Measurements from ENCODE around the gene DNAH17. TPM values are rescaled to one million over a fixed set of nuclear protein-coding genes. Genes with fewer than 3 reads are reported as not detected.

The DNAH17 gene, protein sequence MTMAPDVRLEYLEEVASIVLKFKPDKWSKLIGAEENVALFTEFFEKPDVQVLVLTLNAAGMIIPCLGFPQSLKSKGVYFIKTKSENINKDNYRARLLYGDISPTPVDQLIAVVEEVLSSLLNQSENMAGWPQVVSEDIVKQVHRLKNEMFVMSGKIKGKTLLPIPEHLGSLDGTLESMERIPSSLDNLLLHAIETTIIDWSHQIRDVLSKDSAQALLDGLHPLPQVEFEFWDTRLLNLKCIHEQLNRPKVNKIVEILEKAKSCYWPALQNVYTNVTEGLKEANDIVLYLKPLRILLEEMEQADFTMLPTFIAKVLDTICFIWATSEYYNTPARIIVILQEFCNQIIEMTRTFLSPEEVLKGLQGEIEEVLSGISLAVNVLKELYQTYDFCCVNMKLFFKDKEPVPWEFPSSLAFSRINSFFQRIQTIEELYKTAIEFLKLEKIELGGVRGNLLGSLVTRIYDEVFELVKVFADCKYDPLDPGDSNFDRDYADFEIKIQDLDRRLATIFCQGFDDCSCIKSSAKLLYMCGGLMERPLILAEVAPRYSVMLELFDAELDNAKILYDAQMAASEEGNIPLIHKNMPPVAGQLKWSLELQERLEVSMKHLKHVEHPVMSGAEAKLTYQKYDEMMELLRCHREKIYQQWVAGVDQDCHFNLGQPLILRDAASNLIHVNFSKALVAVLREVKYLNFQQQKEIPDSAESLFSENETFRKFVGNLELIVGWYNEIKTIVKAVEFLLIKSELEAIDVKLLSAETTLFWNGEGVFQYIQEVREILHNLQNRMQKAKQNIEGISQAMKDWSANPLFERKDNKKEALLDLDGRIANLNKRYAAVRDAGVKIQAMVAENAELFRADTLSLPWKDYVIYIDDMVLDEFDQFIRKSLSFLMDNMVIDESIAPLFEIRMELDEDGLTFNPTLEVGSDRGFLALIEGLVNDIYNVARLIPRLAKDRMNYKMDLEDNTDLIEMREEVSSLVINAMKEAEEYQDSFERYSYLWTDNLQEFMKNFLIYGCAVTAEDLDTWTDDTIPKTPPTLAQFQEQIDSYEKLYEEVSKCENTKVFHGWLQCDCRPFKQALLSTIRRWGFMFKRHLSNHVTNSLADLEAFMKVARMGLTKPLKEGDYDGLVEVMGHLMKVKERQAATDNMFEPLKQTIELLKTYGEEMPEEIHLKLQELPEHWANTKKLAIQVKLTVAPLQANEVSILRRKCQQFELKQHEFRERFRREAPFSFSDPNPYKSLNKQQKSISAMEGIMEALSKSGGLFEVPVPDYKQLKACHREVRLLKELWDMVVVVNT (N-terminal part only)
- under 1 TPM in 1 of 2 donors, not detected in 1; 0.04 TPM for total RNA-seq

GRCh38 chr17:78577296-78577695, at the start of gene DNAH17:
Gene DNAH17 (minus strand): TSS chr17:78577396. CDS start chr17:78575057, 2,339 bp downstream.
- DNase-seq (ENCODE audit: low spot score), result no peak
- Histone ChIP-seq H3K9me3 (no peaks in the 10 kb centered on the region), H3K4me1 (no peaks in the 10 kb centered on the region), H3K27ac (no peak within 1 kb of the TSS), H3K4me3 (no peak within 1 kb of the TSS), H3K27me3 (no peaks in the 10 kb centered on the region), H3K36me3 (no peaks in the 10 kb centered on the region)
- TF ChIP-seq CTCF (IDR thresholded peaks at IDR 0.05), result no peak

- DNase-seq (ENCODE audit: low spot score), result no peak
- no peak overlapping the region for H3K27ac ChIP-seq
- H3K36me3 ChIP-seq, result no peaks in the 10 kb centered on the region
These were observed 47.3 kb upstream of the DNAH17 start for GRCh38 chr17:78624324-78625151.

DNA sequence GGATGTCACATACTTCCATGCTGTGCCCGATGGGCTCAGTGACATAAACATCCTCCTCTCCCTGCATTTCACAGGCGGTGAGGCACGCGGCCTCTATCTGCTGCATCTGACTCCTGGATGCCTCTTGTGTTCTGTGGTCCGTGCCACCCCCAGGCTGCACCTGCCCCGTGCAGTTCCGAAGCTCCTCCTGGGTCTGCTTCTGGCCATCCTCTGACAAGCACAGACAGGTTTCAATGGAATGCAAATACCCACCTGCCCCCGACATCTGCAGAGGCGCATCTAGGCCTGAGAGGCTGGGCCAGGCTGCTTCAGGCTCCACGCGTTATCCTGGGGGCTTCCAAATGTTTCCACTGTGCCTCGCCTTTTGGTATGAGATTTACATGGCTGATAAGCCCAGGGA, 46.3 kb upstream of the DNAH17 start:
- Histone ChIP-seq H3K4me1 (no peaks in the 10 kb centered on the region), H3K9me3 (no peaks in the 10 kb centered on the region), H3K27ac (no peak overlapping the region), H3K27me3 (no peaks in the 10 kb centered on the region), H3K4me3 (no peak overlapping the region), H3K36me3 (no peaks in the 10 kb centered on the region)
- TF ChIP-seq CTCF (IDR thresholded peaks at IDR 0.05), result no peak
- no peak for DNase-seq (ENCODE audit: low spot score)

More at GRCh38 chr17:78624324-78625151, 47.3 kb upstream of the DNAH17 start:
- Histone ChIP-seq H3K9me3 (no peaks in the 10 kb centered on the region), H3K4me1 (no peaks in the 10 kb centered on the region), H3K4me3 (no peak overlapping the region), H3K27me3 (no peaks in the 10 kb centered on the region)
- TF ChIP-seq CTCF (IDR thresholded peaks at IDR 0.05), result no peak

GRCh38 chr17:78622491-78623265, 45.5 kb upstream of the DNAH17 start:
- Histone ChIP-seq H3K4me1 (no peaks in the 10 kb centered on the region), H3K4me3 (no peak overlapping the region), H3K27me3 (no peaks in the 10 kb centered on the region), H3K9me3 (no peaks in the 10 kb centered on the region), H3K27ac (no peak overlapping the region), H3K36me3 (no peaks in the 10 kb centered on the region)
- no peak for TF ChIP-seq CTCF (IDR thresholded peaks at IDR 0.05)
- no peak for DNase-seq (ENCODE audit: low spot score)

Measured in right atrium auricular region (tissue), 2 donors.